ENCODE results near the gene LUC7L3. TPM values are rescaled to one million over a fixed set of nuclear protein-coding genes. Genes with fewer than 3 reads are reported as not detected.

The LUC7L3 gene
- total and polyA plus RNA-seq, 2 of the 13 experiments (the other 11 are each of a cell fraction or from before 2014, with no cell fraction given), result 108 to 120 TPM

- TF ChIP-seq ZBTB40 (IDR thresholded peaks at IDR 0.05), result no peak
- no peak for TF ChIP-seq ZBTB40 (CRISPR knock-in tag; IDR thresholded peaks at IDR 0.05)
- TF ChIP-seq ZNF138 (CRISPR knock-in tag; IDR thresholded peaks at IDR 0.05; ENCODE audit: low read depth), result no peak
- TF ChIP-seq ZNF224 (CRISPR knock-in tag; IDR thresholded peaks at IDR 0.05), result no peak
- no peak for TF ChIP-seq BCL3 (CRISPR knock-in tag; IDR thresholded peaks at IDR 0.05)
- TF ChIP-seq ZBTB7B (CRISPR knock-in tag; IDR thresholded peaks at IDR 0.05), result no peak
- TF ChIP-seq ZNF713 (CRISPR knock-in tag; IDR thresholded peaks at IDR 0.05), result no peak
- no peak for TF ChIP-seq PATZ1 (CRISPR knock-in tag; IDR thresholded peaks at IDR 0.05)
- no peak for TF ChIP-seq IKZF1 (IDR thresholded peaks at IDR 0.05)
- TF ChIP-seq ZNF710 (CRISPR knock-in tag; IDR thresholded peaks at IDR 0.05; ENCODE audit: borderline replicate concordance), result no peak
- TF ChIP-seq ZKSCAN5 (CRISPR knock-in tag; IDR thresholded peaks at IDR 0.05), result no peak
- 0 out of 2 replicates have a peak, but pooled peaks have one; percentile 23 for TF ChIP-seq TRIM24 (CRISPR knock-in tag; IDR thresholded peaks at IDR 0.05)
- no peak for TF ChIP-seq YEATS4 (CRISPR knock-in tag; IDR thresholded peaks at IDR 0.05; ENCODE audit: borderline replicate concordance)
These were observed 47.0 kb downstream of the LUC7L3 start (continued) for GRCh38 chr17:50766222-50767023.
